Fibroblast of skin of scalp (primary cell): ENCODE data around the gene AP1B1.

Experiments used
- DNase-seq: peaks from one replicate; pipeline ENCODE4 v3.0.0-alpha.2; 2013

AP1B1 gene

GRCh38 chr22:29312218-29313125 lies 75.9 kb downstream of the AP1B1 start:
- DNase-seq, result no peak

DNA sequence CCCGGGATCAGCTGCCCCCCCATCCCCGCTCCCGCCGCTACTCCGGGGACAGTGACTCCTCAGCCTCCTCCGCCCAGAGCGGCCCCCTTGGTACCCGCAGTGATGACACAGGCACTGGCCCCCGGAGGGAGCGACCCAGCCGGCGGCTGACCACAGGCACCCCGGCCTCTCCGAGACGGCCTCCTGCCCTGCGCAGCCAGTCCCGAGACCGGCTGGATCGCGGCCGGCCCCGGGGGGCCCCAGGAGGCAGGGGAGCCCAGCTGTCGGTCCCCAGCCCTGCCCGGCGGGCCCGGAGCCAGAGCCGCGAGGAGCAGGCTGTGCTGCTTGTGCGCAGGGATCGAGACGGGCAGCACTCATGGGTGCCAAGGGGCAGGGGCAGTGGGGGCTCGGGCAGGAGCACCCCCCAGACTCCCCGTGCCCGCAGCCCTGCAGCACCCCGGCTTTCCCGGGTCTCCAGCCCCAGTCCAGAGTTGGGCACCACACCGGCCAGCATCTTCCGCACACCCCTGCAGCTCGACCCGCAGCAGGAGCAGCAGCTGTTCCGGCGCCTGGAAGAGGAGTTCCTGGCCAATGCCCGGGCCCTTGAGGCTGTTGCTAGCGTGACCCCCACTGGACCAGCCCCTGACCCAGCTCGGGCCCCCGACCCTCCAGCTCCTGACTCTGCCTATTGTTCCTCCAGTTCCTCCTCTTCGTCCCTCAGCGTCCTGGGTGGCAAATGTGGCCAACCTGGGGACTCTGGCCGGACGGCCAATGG lies 76.7 kb downstream of the AP1B1 start:
- no peak for DNase-seq

GRCh38 chr22:29310863-29311339 lies 77.5 kb downstream of the AP1B1 start:
- DNase-seq, result peak; percentile 97

DNA sequence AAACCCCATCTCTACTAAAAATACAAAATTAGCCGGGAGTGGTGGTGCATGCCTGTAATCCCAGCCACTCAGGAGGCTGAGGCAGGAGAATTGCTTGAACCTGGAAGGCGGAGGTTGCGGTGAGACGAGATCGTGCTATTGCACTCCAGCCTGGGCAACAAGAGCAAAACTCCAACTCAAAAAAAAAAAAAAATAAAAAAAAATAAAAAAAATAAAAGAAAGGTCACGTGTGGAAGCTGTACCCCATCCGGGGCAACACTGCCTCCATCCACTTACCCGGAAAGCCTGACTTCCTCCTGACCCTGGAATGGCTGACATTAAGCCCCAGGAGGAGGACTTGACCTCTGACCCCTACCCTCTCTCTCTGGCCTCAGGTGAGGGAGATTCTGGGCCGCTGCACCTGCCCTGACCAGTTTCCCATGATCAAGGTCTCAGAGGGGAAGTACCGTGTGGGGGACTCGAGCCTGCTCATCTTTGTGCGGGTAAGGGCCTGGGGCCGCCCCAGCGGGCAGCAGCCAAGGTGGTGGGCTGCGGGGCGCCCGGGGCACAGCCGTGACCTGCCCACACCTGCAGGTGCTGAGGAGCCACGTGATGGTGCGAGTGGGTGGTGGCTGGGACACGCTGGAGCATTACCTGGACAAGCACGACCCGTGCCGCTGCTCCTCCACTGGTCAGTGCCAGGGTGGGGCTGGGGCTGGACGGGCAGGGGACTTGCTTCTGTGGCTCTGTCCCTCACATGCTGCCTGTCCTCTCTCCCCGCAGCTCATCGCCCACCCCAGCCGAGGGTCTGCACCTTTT lies 78.1 kb downstream of the AP1B1 start:
- DNase-seq, result no peak

DNA sequence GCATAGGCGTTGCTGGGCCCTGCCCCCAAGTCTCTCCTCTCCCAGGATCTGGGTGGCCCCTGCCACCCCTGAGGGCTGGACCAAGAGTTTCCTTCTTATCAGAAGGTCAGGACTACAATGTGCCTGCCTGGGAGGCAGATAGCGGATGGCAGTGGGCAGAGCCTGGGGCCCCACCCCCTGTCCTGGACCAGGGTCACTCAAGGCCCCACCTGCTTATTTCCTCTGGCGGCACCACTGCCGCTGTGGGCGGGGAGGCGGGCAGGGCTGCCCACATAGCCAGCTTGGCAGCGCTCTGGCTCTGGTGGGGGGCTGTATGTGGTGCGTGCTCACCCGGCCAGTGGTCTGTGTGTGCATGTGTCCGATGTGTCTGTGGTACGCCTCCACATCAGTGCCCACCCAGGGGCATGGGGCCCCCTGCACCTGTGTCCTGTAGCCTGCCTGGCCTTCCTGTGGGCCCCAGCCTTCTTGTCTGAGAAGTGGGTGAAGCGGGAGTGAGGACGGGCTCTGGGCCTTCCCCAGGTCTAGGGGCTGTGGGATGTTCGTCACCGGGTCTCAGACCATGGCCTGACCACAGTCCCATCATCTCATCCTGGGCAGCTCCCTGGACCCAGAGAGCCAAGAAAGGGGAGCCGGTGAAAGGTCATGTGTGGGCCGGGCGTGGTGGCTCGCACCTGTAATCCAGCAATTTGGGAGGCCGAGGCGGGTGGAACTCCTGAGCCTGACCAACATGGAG lies 78.9 kb downstream of the AP1B1 start:
- no peak for DNase-seq

DNA sequence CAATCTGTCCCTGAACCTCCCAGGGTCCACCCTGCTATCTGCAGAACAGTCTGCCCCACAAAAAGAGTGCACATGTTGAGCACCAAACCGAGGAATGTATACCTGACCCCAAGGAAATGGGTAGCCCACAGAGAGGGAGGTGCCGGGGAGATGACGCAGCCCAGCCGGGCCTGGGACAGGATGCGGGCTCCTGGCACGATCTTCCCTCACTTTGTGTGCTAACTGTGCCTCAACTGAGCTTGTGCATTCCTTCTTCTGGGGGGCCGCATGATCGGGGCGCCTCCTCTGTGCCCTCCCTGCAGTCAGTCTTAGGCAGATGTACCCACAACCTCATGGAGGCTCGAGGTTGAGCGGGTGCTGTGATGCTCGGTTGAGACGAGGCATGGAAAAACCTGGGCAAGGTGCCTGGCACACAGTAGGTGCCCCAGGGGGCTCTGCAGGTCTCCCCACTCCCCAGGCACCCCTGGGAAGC lies 79.5 kb downstream of the AP1B1 start:
- DNase-seq, result peak; percentile 39

- no peak for DNase-seq
These were observed 80.1 kb downstream of the AP1B1 start for GRCh38 chr22:29308148-29308790.

GRCh38 chr22:29307596-29308147 lies 80.7 kb downstream of the AP1B1 start:
- no peak for DNase-seq

DNA sequence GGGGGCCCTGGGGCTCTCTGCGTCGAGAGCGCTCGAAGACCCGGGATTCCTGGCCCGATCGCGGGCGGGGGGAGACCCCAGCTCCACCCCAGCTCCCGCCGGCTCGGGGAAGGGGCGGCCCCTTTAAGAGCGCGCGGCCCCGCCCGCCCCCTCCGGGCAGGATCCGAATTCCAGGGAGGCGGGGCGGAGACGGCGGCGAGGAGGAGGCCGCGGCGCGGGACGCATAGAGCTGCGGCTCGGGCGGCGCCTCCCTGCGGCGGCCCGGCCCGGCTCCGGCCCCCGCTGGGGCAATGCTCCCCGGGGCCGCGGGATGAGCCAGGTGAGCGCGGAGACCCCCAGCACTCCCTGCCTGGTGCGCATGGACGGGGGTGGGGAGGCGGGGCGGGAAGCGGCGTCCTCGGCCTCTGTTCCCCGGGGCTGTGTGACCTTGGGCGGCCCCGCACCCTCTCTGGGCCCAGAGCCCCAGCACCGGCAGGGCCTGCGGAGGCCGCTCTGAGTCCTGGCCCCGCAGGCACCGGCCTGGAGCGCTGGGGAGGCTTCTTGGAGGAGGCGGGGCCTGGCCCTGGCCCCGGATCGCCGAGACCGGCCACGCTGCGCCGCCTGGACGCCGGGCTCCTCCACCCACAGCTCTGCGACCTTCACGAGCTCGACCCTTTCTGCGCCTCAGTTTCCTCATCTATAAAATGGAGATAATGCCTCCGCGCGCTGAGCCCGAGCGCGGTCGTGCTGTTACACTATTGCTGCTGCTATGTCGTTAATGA lies 81.4 kb downstream of the AP1B1 start:
- peak; percentile 82 for DNase-seq

DNA sequence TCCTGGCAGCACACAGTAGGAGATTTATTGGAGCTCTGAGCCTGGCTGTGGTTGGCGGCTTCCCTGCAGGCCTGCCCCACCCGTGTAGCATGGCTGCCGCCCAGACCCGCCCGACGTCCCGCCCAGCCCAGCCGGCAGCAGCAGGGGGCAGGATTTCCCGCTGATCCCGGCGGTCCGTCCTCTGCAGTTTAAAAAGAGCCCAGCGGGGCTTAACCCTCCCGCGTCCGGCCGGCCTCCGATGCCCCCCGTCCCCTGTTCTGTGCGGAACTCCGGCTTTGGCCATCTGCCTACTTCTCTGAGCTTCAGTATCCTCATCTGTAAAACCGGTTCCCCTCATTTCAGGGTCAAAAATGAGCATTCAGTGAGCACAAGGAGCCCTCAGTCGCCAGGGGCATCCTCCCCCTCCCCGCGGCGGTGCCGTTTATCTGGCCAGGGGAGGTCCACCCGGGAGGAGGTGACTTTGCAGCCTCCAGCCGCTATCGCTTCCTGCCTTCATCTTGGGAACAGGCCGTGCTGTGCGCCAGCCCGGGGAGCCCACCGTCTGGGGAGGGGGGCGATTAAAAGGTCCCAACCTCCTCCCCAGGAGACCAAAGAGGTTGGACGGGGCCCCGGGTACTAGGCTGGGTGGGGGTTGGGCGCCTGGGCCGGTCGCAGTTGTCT lies 82.1 kb downstream of the AP1B1 start, which contains the start of gene GAS2L1:
Gene GAS2L1 (plus strand): TSS at position 476 of the 660 bp plus-strand sequence. CDS start 1,456 bp downstream, outside the sequence.
- peak; percentile 83 for DNase-seq

GRCh38 chr22:29305836-29306174 lies 82.6 kb downstream of the AP1B1 start:
- DNase-seq, result no peak

- DNase-seq, result no peak
These were observed 85.5 kb downstream of the AP1B1 start for GRCh38 chr22:29302681-29303465.

GRCh38 chr22:29302402-29302680 lies 86.0 kb downstream of the AP1B1 start:
- no peak for DNase-seq

- no peak for DNase-seq
These were observed 86.5 kb downstream of the AP1B1 start for GRCh38 chr22:29301716-29302401.

GRCh38 chr22:29300807-29301601 lies 87.4 kb downstream of the AP1B1 start:
- no peak for DNase-seq

DNA sequence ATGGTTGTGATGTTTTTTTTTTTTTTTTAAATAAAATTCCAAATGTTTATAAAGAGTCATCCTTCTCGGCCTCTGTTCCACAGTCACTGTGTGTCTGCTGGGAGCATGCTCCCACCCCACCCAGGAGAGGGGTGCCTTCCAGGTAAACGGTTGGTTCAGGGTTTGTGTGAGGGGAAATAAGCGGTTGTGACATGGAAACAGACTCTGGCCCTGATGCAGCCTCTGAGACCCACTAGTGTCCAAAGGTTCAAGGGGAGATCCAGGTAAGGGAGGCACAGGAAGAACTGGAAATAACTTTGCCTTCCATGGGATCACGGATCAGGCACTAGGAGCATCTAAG lies 87.9 kb downstream of the AP1B1 start:
- DNase-seq, result no peak

DNA sequence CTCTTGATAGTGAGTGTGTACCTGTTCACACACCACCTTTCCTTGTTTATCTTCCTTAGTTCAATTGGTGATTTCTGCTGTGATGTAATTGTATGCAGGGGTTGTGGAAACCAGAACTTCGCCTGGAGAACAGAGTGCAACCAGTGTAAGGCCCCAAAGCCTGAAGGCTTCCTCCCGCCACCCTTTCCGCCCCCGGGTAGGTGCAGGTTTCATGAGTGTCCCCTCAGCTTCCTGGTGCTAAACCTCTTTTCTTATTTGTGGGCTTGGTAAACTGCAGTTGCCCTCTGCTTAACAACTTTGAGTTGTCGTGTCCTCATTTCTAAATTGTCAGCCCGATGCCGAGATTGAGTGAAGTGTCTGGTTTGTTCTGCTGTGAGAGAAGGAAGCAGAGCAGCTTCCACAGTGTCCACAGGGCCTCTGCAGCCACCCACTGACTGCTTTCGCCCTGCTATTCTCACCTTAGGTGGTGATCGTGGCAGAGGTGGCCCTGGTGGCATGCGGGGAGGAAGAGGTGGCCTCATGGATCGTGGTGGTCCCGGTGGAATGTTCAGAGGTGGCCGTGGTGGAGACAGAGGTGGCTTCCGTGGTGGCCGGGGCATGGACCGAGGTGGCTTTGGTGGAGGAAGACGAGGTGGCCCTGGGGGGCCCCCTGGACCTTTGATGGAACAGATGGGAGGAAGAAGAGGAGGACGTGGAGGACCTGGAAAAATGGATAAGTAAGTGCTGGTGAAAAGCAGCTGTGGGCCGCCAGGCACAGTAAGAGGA lies 89.1 kb downstream of the AP1B1 start:
- DNase-seq, result no peak
